ENCODE measurements around the gene CYLC1.

DNA sequence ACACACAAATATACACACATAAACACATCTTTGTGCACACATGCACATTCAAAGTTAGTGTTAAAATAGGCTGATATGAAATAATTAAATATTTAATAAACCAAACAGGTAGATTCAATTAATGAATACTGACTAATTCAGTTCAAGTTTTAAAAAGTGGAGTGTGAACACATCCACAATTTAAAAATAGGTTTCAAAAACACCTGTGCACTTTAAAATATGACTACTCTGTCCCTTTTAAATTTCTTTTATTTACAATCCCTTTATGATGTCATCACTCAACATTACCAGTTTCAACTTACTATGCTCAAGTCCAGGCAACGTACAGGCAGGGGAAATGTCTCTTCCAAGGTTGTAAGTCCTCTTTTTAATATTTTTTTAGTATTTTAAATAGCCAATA lies at the start of gene CYLC1:
- TF ChIP-seq, protein P1, sequence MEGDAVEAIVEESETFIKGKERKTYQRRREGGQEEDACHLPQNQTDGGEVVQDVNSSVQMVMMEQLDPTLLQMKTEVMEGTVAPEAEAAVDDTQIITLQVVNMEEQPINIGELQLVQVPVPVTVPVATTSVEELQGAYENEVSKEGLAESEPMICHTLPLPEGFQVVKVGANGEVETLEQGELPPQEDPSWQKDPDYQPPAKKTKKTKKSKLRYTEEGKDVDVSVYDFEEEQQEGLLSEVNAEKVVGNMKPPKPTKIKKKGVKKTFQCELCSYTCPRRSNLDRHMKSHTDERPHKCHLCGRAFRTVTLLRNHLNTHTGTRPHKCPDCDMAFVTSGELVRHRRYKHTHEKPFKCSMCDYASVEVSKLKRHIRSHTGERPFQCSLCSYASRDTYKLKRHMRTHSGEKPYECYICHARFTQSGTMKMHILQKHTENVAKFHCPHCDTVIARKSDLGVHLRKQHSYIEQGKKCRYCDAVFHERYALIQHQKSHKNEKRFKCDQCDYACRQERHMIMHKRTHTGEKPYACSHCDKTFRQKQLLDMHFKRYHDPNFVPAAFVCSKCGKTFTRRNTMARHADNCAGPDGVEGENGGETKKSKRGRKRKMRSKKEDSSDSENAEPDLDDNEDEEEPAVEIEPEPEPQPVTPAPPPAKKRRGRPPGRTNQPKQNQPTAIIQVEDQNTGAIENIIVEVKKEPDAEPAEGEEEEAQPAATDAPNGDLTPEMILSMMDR (IDR thresholded peaks at IDR 0.05) = no peak
- no peak for TF ChIP-seq POLR2AphosphoS5 (IDR thresholded peaks at IDR 0.05)
